Activated B cell treated with CpG ODN at 0.5 μM for 24 hours (primary cell): ENCODE data around the gene SYT3. TPM values are rescaled to one million over a fixed set of nuclear protein-coding genes. Genes with fewer than 3 reads are reported as not detected.
"Not testable (repeated sequence)": the region's sequence is repeated elsewhere in the genome, so short reads cannot be mapped to it uniquely, and the experiment has no call there.

ENCODE experiments used
- ATAC-seq: fragments of 200-7000 bp; cut with Tn5 transposase; one replicate; pipeline ENCODE4 v1.10.0; 2021; ENCODE audit warnings: low read depth, mild to moderate bottlenecking, moderate library complexity
- CTCF ChIA-PET: fragments of 350-600 bp; sonication (Branson Sonifier 250); formaldehyde crosslinking; loops from one replicate; lab custom pipeline; 2021; ENCODE audit warnings: antibody characterized with exemption; lab: Charles Lee
- POLR2A ChIA-PET: fragments of 350-600 bp; sonication (Branson Sonifier 250); formaldehyde crosslinking; loops from one replicate; lab custom pipeline; 2021; ENCODE audit warnings: antibody characterized with exemption; lab: Charles Lee
- DNase-seq: peaks from one replicate; pipeline ENCODE4 v3.0.0; 2022
- H3K27ac Mint-ChIP-seq: one replicate; pipeline ENCODE4 v1.8.0; 2020; ENCODE audit warnings: mixed read lengths
- H3K27me3 Mint-ChIP-seq: one replicate; pipeline ENCODE4 v1.8.0; 2021; ENCODE audit warnings: mixed read lengths
- H3K36me3 Mint-ChIP-seq: one replicate; pipeline ENCODE4 v1.8.0; 2021; ENCODE audit warnings: low read depth, mixed read lengths
- H3K4me1 Mint-ChIP-seq: one replicate; pipeline ENCODE4 v1.8.0; 2021; ENCODE audit warnings: mixed read lengths
- H3K4me3 Mint-ChIP-seq: one replicate; pipeline ENCODE4 v1.8.0; 2020; ENCODE audit warnings: mild to moderate bottlenecking, mixed read lengths
- H3K9me3 Mint-ChIP-seq: one replicate; pipeline ENCODE4 v1.8.0; 2020; ENCODE audit warnings: mixed read lengths
- intact Hi-C: fragments of 100-400 bp; cut with micrococcal nuclease; formaldehyde crosslinking; loops from one replicate; pipeline ENCODE4 v1.15.1; 2024
- total RNA-seq: library from RNA; stranded (reverse); gene quantifications from 2 replicates; pipeline ENCODE4 v1.2.3, GENCODE V29; 2022
- TF ChIP-seq, protein P1 (sequence below): fragments of 200-600 bp; IDR thresholded peaks from one replicate; pipeline ENCODE4 v1.8.0; 2022; ENCODE audit warnings: antibody characterized with exemption, mild to moderate bottlenecking

Gene SYT3
- total RNA-seq, 1 donor from 2014 or later = 0.60 TPM

DNA sequence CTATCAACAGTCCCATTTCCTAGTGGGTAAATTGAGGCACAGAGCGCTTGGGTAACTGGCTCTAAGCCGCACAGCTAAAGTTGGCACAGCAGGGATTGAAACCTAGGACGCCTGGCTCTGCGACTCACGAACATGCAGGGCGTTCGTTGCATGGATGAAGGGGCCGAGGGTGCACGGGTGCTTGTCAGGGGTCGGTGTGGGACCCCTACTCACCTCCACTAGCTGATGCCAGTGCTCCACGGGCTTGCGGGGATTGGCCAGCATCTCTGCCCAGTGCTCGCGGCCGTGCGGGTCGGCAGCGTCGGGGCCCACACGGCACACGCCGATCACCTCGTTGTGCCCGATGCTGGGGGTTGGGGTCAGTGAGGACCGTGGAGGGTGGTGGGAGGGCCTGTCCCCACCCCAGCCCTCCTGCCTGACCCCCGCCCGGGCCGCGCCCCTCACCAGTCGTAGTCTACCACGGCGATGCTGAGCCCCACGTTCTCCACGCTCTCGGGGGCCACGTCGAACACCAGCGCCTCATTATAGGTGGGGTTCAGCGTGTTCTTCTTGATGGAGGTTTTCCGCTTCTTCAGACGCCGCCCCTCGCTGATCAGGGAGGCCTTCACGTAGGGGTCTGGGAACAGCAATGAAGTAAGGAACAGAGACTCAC lies 14.6 kb downstream of the SYT3 start:
- Mint-ChIP-seq H3K9me3 (no peaks in the 10 kb centered on the region), H3K36me3 (no peaks in the 10 kb centered on the region), H3K27ac (no peak overlapping the region), H3K4me1 (no peaks in the 10 kb centered on the region), H3K27me3 (no peaks in the 10 kb centered on the region), H3K4me3 (no peak overlapping the region)
- intact Hi-C loops = no loop called here
- no peak for ATAC-seq
- TF ChIP-seq, protein P1, sequence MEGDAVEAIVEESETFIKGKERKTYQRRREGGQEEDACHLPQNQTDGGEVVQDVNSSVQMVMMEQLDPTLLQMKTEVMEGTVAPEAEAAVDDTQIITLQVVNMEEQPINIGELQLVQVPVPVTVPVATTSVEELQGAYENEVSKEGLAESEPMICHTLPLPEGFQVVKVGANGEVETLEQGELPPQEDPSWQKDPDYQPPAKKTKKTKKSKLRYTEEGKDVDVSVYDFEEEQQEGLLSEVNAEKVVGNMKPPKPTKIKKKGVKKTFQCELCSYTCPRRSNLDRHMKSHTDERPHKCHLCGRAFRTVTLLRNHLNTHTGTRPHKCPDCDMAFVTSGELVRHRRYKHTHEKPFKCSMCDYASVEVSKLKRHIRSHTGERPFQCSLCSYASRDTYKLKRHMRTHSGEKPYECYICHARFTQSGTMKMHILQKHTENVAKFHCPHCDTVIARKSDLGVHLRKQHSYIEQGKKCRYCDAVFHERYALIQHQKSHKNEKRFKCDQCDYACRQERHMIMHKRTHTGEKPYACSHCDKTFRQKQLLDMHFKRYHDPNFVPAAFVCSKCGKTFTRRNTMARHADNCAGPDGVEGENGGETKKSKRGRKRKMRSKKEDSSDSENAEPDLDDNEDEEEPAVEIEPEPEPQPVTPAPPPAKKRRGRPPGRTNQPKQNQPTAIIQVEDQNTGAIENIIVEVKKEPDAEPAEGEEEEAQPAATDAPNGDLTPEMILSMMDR = no peak
- POLR2A ChIA-PET = no interaction called here
- CTCF ChIA-PET = no interaction called here
- DNase-seq = no peak

DNA sequence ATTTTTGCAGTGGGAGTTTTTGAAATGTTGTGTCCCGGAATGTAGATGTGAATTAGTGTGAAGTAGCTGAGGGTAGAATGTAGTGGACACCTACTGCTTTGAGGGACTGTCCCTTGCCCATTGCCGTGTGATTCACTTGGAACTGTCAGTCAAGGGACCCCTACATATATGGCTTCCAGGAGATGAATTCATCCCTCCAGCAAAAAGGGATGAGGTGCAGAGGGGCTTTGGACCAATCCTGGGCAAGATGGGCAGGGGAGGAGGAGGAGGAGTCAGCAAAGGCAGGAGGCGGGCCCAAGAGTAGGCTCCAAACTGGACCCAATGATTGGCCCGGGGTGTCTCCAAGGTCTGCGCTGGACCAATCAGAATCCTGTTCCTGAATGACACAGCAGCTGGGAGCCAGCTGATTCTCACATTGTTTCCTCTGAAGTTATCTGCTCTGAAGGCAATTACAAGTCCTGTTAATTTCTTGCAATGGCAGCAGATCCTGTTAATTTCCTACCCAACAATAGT lies 19.2 kb downstream of the SYT3 start:
- H3K4me3 Mint-ChIP-seq, H3K27me3 Mint-ChIP-seq, H3K36me3 Mint-ChIP-seq, ATAC-seq, CTCF ChIA-PET, intact Hi-C loops, H3K9me3 Mint-ChIP-seq, H3K4me1 Mint-ChIP-seq, DNase-seq, H3K27ac Mint-ChIP-seq, POLR2A ChIA-PET: not testable (repeated sequence)

DNA sequence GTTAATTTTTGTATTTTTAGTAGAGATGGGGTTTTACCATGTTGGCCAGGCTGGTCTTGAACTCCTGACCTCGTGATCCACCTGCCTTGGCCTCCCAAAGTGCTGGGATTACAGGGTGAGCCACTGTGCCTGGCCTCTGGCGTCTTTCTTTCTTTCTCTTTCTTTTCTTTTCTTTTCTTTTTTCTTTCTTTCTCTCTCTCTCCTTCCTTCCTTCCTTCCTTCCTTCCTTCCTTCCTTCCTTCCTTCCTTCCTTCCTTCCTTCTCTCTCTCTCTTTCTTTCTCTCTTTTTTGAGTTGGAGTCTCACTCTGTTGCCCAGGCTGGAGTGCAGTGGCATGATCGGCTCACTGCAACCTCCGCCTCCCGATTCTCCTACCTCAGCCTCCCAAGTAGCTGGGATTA lies 20.5 kb downstream of the SYT3 start:
- H3K9me3 Mint-ChIP-seq, ATAC-seq, H3K36me3 Mint-ChIP-seq, CTCF ChIA-PET, intact Hi-C loops, H3K4me1 Mint-ChIP-seq, H3K4me3 Mint-ChIP-seq, H3K27ac Mint-ChIP-seq, H3K27me3 Mint-ChIP-seq, DNase-seq: not testable (repeated sequence)
- POLR2A ChIA-PET = interaction anchor here (0.7 kb wide), 1 partner anchor 653 kb away, joined by 6 read pairs; no protein-coding TSS in a partner anchor

DNA sequence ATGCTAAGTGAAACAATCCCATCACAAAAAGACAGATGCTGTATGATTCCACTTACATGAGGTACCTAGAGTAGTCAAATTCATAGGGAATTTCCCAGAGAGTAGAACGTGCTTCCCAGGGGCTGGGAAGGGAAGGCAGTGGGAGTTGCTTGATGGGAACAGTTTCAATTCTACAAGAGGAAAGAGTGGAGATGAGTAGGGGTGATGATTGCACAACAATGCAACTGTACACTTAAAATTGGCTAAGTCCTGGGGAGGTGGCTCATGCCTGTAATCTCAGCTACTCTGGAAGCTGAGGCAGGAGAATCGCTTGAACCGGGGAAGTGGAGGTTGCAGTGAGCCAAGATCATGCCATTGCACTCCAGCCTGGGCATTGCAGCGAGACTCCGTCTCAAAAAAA lies 21.3 kb downstream of the SYT3 start:
- H3K27me3 Mint-ChIP-seq, H3K4me3 Mint-ChIP-seq, H3K36me3 Mint-ChIP-seq, H3K27ac Mint-ChIP-seq, H3K9me3 Mint-ChIP-seq, intact Hi-C loops, ATAC-seq, DNase-seq, H3K4me1 Mint-ChIP-seq, CTCF ChIA-PET: not testable (repeated sequence)
- POLR2A ChIA-PET = interaction anchor here (0.6 kb wide), 1 partner anchor 374 kb away, joined by 4 read pairs; no protein-coding TSS in a partner anchor

DNA sequence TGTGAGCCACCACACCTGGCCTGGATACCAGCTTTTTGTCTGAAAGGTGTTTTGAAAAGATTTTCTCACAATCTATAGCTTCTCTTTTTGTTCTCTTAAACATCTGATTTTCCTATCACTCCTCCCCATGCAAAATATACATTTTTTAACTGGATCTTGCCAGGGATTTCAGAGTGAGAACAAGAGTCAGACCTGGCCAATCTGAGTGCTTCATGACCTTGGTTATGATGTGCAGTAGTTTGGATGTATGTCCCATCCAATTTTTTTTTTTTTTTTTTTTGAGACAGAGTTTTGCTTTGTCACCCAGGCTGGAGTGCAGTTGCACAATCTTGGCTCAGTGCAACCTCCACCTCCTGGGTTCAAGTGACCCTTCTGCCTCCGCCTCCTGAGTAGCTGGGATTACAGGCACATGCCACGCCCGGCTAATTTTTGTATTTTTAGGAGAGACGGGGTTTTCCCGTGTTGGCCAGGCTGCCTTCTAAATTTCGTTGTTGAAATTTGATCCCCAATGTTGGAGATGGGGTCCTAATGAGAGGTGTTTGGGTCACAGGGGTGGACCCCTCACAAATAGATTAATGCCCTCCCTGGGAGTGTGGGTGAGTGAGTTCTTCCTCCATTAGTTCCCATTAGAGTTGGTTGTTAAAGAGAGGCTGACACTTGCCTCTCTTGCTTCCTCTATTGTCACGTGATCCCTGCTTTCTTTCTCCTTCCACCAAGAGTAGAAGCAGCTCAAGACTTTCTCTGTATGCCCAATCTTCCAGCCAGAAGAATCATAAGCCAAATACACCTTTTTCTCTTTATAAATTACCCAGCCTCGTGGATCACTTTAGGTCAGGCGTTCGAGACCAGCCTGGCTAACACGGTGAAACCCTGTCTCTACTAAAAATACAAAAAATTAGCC lies 26.9 kb downstream of the SYT3 start:
- DNase-seq, H3K27ac Mint-ChIP-seq, ATAC-seq, intact Hi-C loops, POLR2A ChIA-PET, H3K4me1 Mint-ChIP-seq, H3K36me3 Mint-ChIP-seq, H3K4me3 Mint-ChIP-seq, CTCF ChIA-PET, H3K9me3 Mint-ChIP-seq: not testable (repeated sequence)
- peaks cover 14% of the 10 kb centered on the region for H3K27me3 Mint-ChIP-seq

DNA sequence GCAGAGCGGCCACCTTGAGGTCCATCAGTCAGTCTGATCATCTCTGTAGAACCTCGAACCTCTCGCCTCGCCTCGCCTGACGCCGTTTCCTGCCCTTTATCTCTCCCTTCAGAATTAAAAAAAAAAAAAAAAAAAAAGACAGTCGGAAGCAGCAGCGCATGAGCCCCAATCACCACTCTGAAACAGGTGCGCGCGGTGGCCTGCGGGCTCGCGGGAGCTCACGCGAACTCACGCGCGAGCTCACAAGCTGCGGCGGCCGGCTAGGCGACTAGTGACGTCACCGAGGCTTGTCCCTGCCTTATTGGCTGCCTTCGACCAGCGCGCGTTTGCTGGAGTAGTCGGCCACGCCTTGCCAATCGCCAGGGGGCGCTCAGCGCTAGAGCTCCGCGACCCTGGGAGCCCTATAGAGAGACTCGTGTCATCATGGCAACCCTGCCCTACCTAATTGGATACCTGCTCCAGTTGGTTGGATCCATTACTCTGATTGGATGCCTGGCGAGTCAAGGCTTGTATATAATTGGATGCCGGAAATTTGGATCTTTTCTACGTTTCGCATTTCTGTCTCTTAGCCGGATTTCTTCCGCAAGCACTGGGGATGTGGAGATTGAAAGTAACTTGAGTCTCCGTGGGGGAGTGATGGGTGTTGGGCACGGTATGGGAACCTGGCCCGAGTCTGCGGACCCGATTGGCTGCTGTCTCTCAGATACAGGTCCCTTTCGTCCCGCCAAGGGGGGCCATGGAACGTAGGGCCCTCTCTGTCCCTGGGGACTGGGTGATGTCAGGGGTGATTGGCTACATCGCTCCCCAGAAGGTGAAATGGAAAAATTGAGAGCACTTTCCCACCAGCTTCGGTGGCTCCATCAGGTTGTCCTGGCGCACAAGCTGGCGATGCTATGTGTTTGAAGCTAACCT lies 31.6 kb downstream of the SYT3 start:
- TF ChIP-seq, protein P1 = no peak
- peak overlapping the region; percentile 32 for H3K4me3 Mint-ChIP-seq
- H3K9me3 Mint-ChIP-seq = peaks cover 8% of the 10 kb centered on the region
- H3K36me3 Mint-ChIP-seq = no peaks in the 10 kb centered on the region
- H3K27me3 Mint-ChIP-seq = peaks cover 30% of the 10 kb centered on the region
- ATAC-seq (peak; percentile 89), DNase-seq (peak; percentile 46)
- no peak overlapping the region for H3K27ac Mint-ChIP-seq
- ChIA-PET CTCF (no interaction called here), POLR2A (interaction anchor here (0.6 to 0.7 kb wide), 2 partner anchors 96 to 923 kb away, joined by 4 to 9 read pairs; no protein-coding TSS in a partner anchor)
- intact Hi-C loops = loop anchor here (5.0 kb wide), 1 partner anchor 174 kb away; no protein-coding TSS in a partner anchor
- peaks cover 15% of the 10 kb centered on the region for H3K4me1 Mint-ChIP-seq
